DOHH2 (cell line): ENCODE measurements around the gene OLFM4.

Source experiments
- CTCF ChIP-seq: fragments of 200-600 bp; sonication (generic); IDR thresholded peaks from one replicate; pipeline ENCODE4 v1.5.1; 2014; ENCODE audit warnings: antibody characterized with exemption, mild to moderate bottlenecking, low read depth, low read length; ENCODE audit not compliant: poor library complexity, severe bottlenecking
- EZH2phosphoT487 ChIP-seq: fragments of 200-600 bp; sonication (generic); IDR thresholded peaks from 2 replicates; pipeline ENCODE4 v1.6.1; 2017; ENCODE audit warnings: borderline replicate concordance, mild to moderate bottlenecking, antibody characterized with exemption, low read length, moderate library complexity, mixed read lengths

GRCh38 chr13:53100394-53101063, 71.9 kb downstream of the OLFM4 start:
- no peak for TF ChIP-seq CTCF
- TF ChIP-seq EZH2phosphoT487 = no peak
